Coronary artery (tissue), 2 donors: ENCODE measurements around the gene GSTK1.

ENCODE experiments used
- DNase-seq: peaks from one replicate; pipeline ENCODE4 v3.0.0-alpha.2; 2017; ENCODE audit warnings: low spot score
- H3K27ac ChIP-seq, 2 donors: fragments of 200-600 bp; sonication (generic); one replicate each; pipeline ENCODE4 v1.5.1; 2016 to 2019
- H3K4me3 ChIP-seq: fragments of 200-600 bp; sonication (generic); 2 replicates; pipeline ENCODE4 v1.5.1; 2016; ENCODE audit warnings: mild to moderate bottlenecking, moderate library complexity
- CTCF ChIP-seq: fragments of 200-600 bp; sonication (generic); IDR thresholded peaks from one replicate; pipeline ENCODE4 v1.5.1; 2019; ENCODE audit warnings: antibody characterized with exemption

GSTK1 gene

GRCh38 chr7:143318661-143319060, 55.4 kb downstream of the GSTK1 start:
- Histone ChIP-seq H3K27ac (no peak overlapping the region), H3K4me3 (no peak overlapping the region)
- TF ChIP-seq CTCF = no peak
- DNase-seq = no peak
